SK-N-SH (cell line): ENCODE data around the gene SLBP. TPM values are rescaled to one million over a fixed set of nuclear protein-coding genes. Genes with fewer than 3 reads are reported as not detected.

Source experiments
- CTCF ChIA-PET: fragments of 300-600, 350-600 bp; formaldehyde crosslinking; extraction: SDS; loops from one replicate; lab custom pipeline; 2021; lab: Yijun Ruan, JAX
- POLR2A ChIA-PET: fragments of 350-600 bp; sonication (Branson Sonifier 250); formaldehyde crosslinking; extraction: SDS; loops from one replicate; lab custom pipeline; 2020; ENCODE audit warnings: antibody characterized with exemption, inconsistent platforms; lab: Yijun Ruan, JAX
- DNase-seq: peaks from one replicate; pipeline ENCODE4 v3.0.0; 2012
- H2AFZ ChIP-seq: fragments of 200-600 bp; sonication (generic); 2 replicates; pipeline ENCODE4 v1.8.1; 2016; ENCODE audit warnings: antibody characterized with exemption, mild to moderate bottlenecking, low read depth
- H3F3A ChIP-seq: fragments of 200-600 bp; sonication (generic); replicated peaks from 2 replicates; pipeline ENCODE3; 2016; ENCODE audit warnings: antibody characterized with exemption, mild to moderate bottlenecking; ENCODE audit not compliant: insufficient read depth
- H3K27ac ChIP-seq, 2 experiments: fragments of 200-500 bp in 1 of 2; fragments of 200-600 bp in 1 of 2; sonication (Bioruptor generic) in 1 of 2; sonication (generic), shearing (Covaris generic) in 1 of 2; 2 replicates each; pipeline versions ENCODE4 v1.5.1 to v1.6.1; 2014 to 2016; ENCODE audit warnings: low read depth in 2 of 2, inconsistent platforms in 1 of 2, low read length in 1 of 2, mild to moderate bottlenecking in 1 of 2, mixed read lengths in 1 of 2
- H3K27me3 ChIP-seq: fragments of 200-600 bp; sonication (generic), shearing (Covaris generic); 2 replicates; pipeline ENCODE4 v1.6.1; 2016; ENCODE audit warnings: mixed run types; ENCODE audit not compliant: insufficient read depth
- H3K36me3 ChIP-seq, 2 experiments: fragments of 200-500 bp in 1 of 2; fragments of 200-600 bp in 1 of 2; sonication (Bioruptor generic) in 1 of 2; sonication (generic) in 1 of 2; replicated peaks in 1 of 2; 2 replicates each; pipeline versions ENCODE3 to v1.5.1; 2014 to 2016; ENCODE audit warnings: low read length in 1 of 2, mild to moderate bottlenecking in 1 of 2; ENCODE audit not compliant: insufficient read depth in 2 of 2, control insufficient read depth in 1 of 2
- H3K4me1 ChIP-seq, 2 experiments: fragments of 200-500 bp in 1 of 2; fragments of 200-600 bp in 1 of 2; sonication (Bioruptor generic) in 1 of 2; sonication (generic), shearing (Covaris generic) in 1 of 2; 2 replicates each; pipeline versions ENCODE4 v1.5.1 to v1.6.1; 2014 to 2016; ENCODE audit warnings: low read depth in 1 of 2, low read length in 1 of 2, mixed run types in 1 of 2; ENCODE audit not compliant: insufficient read depth in 2 of 2, control insufficient read depth in 1 of 2
- H3K4me2 ChIP-seq: fragments of 200-600 bp; sonication (generic), shearing (Covaris generic); 2 replicates; pipeline ENCODE4 v1.6.1; 2017; ENCODE audit warnings: mixed run types
- H3K4me3 ChIP-seq, 2 experiments: fragments of 200-500 bp in 1 of 2; fragments of 200-600 bp in 1 of 2; sonication (Bioruptor generic) in 1 of 2; sonication (generic), shearing (Covaris generic) in 1 of 2; 2 replicates each; pipeline versions ENCODE4 v1.5.1 to v1.8.1; 2014 to 2016; ENCODE audit warnings: low read depth in 2 of 2, inconsistent platforms in 1 of 2, low read length in 1 of 2, mild to moderate bottlenecking in 1 of 2, mixed read lengths in 1 of 2, moderate library complexity in 1 of 2
- H3K79me2 ChIP-seq: fragments of 200-600 bp; sonication (generic); 2 replicates; pipeline ENCODE4 v1.8.1; 2017; ENCODE audit warnings: mild to moderate bottlenecking; ENCODE audit not compliant: insufficient read depth
- H3K9ac ChIP-seq: fragments of 200-600 bp; sonication (generic); 2 replicates; pipeline ENCODE4 v1.6.1; 2017; ENCODE audit warnings: mixed run types
- H3K9me2 ChIP-seq: fragments of 200-600 bp; sonication (generic); 2 replicates; pipeline ENCODE4 v1.6.1; 2017; ENCODE audit warnings: mixed run types
- H3K9me3 ChIP-seq: fragments of 200-600 bp; sonication (generic); 2 replicates; pipeline ENCODE4 v1.6.1; 2017; ENCODE audit warnings: mixed run types, mild to moderate bottlenecking, moderate library complexity
- H4K20me1 ChIP-seq: fragments of 200-600 bp; sonication (generic); 2 replicates; pipeline ENCODE4 v1.6.1; 2017; ENCODE audit warnings: mild to moderate bottlenecking, mixed run types; ENCODE audit not compliant: insufficient read depth
- CHD2 ChIP-seq: fragments of 150-350 bp; IDR thresholded peaks from 2 replicates; pipeline ENCODE4 v1.6.1; 2018; ENCODE audit warnings: low read length; ENCODE audit not compliant: partially characterized antibody
- ELF1 ChIP-seq: IDR thresholded peaks from 2 replicates; pipeline ENCODE4 v1.4.0; 2012
- EZH2phosphoT487 ChIP-seq: fragments of 200-600 bp; sonication (generic); IDR thresholded peaks from 2 replicates; pipeline ENCODE4 v1.6.1; 2017; ENCODE audit warnings: low read depth, mixed run types, mild to moderate bottlenecking, antibody characterized with exemption, moderate library complexity, borderline replicate concordance
- GABPA ChIP-seq: IDR thresholded peaks from 2 replicates; pipeline ENCODE4 v1.4.0; 2012; ENCODE audit warnings: low read depth, mild to moderate bottlenecking
- MEF2A ChIP-seq: IDR thresholded peaks from 2 replicates; pipeline ENCODE4 v1.4.0; 2012; ENCODE audit warnings: low read depth, borderline replicate concordance
- MXI1 ChIP-seq: IDR thresholded peaks from 2 replicates; pipeline ENCODE4 v1.6.1; 2012; ENCODE audit warnings: mild to moderate bottlenecking, low read depth, low read length, improper control_type of control experiment
- NFIC ChIP-seq: IDR thresholded peaks from 2 replicates; pipeline ENCODE4 v1.4.0; 2012; ENCODE audit warnings: borderline replicate concordance
- NRF1 ChIP-seq: IDR thresholded peaks from 2 replicates; pipeline ENCODE4 v1.6.1; 2012; ENCODE audit warnings: low read depth, mild to moderate bottlenecking, low read length
- PBX3 ChIP-seq: IDR thresholded peaks from 2 replicates; pipeline ENCODE4; 2012
- RAD21 ChIP-seq: IDR thresholded peaks from 2 replicates; pipeline ENCODE4 v1.6.1; 2012; ENCODE audit warnings: mild to moderate bottlenecking, low read length
- RCOR1 ChIP-seq: fragments of 150-350 bp; IDR thresholded peaks from 2 replicates; pipeline ENCODE4 v1.6.1; 2017; ENCODE audit warnings: antibody characterized with exemption, low read length
- RFX5 ChIP-seq: IDR thresholded peaks from 2 replicates; pipeline ENCODE4 v1.6.1; 2012; ENCODE audit warnings: mild to moderate bottlenecking, improper control_type of control experiment, low read length
- SMC3 ChIP-seq: IDR thresholded peaks from 2 replicates; pipeline ENCODE4 v1.6.1; 2012; ENCODE audit warnings: low read depth, low read length, improper control_type of control experiment
- USF2 ChIP-seq: fragments of 150-350 bp; IDR thresholded peaks from 2 replicates; pipeline ENCODE4 v1.6.1; 2017; ENCODE audit warnings: antibody characterized with exemption, low read length, low read depth, borderline replicate concordance
- WGBS: methylation state at CpG from one replicate; pipeline ENCODE4 v1.1.6; 2017; ENCODE audit warnings: low lambda C conversion rate; 5-methylcytosine and 5-hydroxymethylcytosine counted together
- polyA plus RNA-seq, 3 experiments: library from polyadenylated mRNA; depleted of rRNA; stranded (reverse); fragments of >200 nt; gene quantifications; 2 replicates each; pipeline ENCODE4 v1.2.3, GENCODE V29; 2012
- TF ChIP-seq, protein P1 (sequence below): fragments of 150-350 bp; IDR thresholded peaks from 2 replicates; pipeline ENCODE4 v1.6.1; 2016; ENCODE audit warnings: mild to moderate bottlenecking, low read depth, low read length
- TF ChIP-seq, protein P2 (sequence below): fragments of 200-600 bp; sonication (generic); IDR thresholded peaks from 2 replicates; pipeline ENCODE4 v1.6.1; 2017; ENCODE audit warnings: antibody characterized with exemption, mild to moderate bottlenecking, moderate library complexity
- TF ChIP-seq, protein P3 (sequence below): IDR thresholded peaks from 2 replicates; pipeline ENCODE4 v1.4.0; 2012; ENCODE audit warnings: low read depth, borderline replicate concordance
- TF ChIP-seq, protein P4 (sequence below): IDR thresholded peaks from 2 replicates; pipeline ENCODE4 v1.4.0; 2012; ENCODE audit warnings: low read depth, borderline replicate concordance

The SLBP gene
- polyA plus RNA-seq, 1 of the 3 experiments (the other 2 are of a cell fraction), result 51.5 TPM

GRCh38 chr4:1749370-1749769 is 37.3 kb upstream of the SLBP start:
- DNase-seq, result no peak
- ChIA-PET CTCF (interaction anchor here (0.7 to 3.7 kb wide), 5 partner anchors 17 to 150 kb away, joined by 3 to 65 read pairs (median 5); no protein-coding TSS in a partner anchor), POLR2A (no interaction called here)

GRCh38 chr4:1748465-1748995 is 36.4 kb upstream of the SLBP start:
- no peak for TF ChIP-seq GABPA
- TF ChIP-seq, protein P1, sequence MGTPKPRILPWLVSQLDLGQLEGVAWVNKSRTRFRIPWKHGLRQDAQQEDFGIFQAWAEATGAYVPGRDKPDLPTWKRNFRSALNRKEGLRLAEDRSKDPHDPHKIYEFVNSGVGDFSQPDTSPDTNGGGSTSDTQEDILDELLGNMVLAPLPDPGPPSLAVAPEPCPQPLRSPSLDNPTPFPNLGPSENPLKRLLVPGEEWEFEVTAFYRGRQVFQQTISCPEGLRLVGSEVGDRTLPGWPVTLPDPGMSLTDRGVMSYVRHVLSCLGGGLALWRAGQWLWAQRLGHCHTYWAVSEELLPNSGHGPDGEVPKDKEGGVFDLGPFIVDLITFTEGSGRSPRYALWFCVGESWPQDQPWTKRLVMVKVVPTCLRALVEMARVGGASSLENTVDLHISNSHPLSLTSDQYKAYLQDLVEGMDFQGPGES, result no peak
- TF ChIP-seq RCOR1, result no peak
- TF ChIP-seq SMC3, result peak; percentile 85
- peak; percentile 87 for TF ChIP-seq RAD21
- TF ChIP-seq, protein P2, sequence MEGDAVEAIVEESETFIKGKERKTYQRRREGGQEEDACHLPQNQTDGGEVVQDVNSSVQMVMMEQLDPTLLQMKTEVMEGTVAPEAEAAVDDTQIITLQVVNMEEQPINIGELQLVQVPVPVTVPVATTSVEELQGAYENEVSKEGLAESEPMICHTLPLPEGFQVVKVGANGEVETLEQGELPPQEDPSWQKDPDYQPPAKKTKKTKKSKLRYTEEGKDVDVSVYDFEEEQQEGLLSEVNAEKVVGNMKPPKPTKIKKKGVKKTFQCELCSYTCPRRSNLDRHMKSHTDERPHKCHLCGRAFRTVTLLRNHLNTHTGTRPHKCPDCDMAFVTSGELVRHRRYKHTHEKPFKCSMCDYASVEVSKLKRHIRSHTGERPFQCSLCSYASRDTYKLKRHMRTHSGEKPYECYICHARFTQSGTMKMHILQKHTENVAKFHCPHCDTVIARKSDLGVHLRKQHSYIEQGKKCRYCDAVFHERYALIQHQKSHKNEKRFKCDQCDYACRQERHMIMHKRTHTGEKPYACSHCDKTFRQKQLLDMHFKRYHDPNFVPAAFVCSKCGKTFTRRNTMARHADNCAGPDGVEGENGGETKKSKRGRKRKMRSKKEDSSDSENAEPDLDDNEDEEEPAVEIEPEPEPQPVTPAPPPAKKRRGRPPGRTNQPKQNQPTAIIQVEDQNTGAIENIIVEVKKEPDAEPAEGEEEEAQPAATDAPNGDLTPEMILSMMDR, result peak; percentile 84
- TF ChIP-seq, protein P3, sequence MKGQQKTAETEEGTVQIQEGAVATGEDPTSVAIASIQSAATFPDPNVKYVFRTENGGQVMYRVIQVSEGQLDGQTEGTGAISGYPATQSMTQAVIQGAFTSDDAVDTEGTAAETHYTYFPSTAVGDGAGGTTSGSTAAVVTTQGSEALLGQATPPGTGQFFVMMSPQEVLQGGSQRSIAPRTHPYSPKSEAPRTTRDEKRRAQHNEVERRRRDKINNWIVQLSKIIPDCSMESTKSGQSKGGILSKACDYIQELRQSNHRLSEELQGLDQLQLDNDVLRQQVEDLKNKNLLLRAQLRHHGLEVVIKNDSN, result peak; percentile 20; the same call in 1 of the 2 replicates
- TF ChIP-seq, all 33 proteins: peak for 4
- WGBS, result 10% methylated on average over 2 of the region's 29 CpGs
- H3K36me3 ChIP-seq, result peaks cover 0 to 2% of the 10 kb centered on the region in 2 experiments
- peaks cover 0 to 8% of the 10 kb centered on the region in 2 experiments; a peak in 1 of 4 replicates for H3K4me1 ChIP-seq
- 0 out of 2 replicates have a peak, but pooled peaks cover 3% of the 10 kb centered on the region for H4K20me1 ChIP-seq
- peak overlapping the region; percentile 41; the same call in 1 of the 2 replicates for H3K4me2 ChIP-seq
- no peaks in the 10 kb centered on the region for H3K79me2 ChIP-seq
- H3K9me3 ChIP-seq, result no peaks in the 10 kb centered on the region
- no peak overlapping the region for H3K9ac ChIP-seq
- no peak overlapping the region for H3K27ac ChIP-seq
- no peak overlapping the region for H2AFZ ChIP-seq
- no peaks in the 10 kb centered on the region for H3K9me2 ChIP-seq
- peaks cover 3% of the 10 kb centered on the region for H3F3A ChIP-seq
- POLR2A ChIA-PET, result no interaction called here
- H3K4me3 ChIP-seq, result peak overlapping the region; percentile 10 to 41; a peak in 2 of 4 replicates
- peak; percentile 98 for DNase-seq
- CTCF ChIA-PET, result interaction anchor here (0.5 to 5.1 kb wide), 56 partner anchors 8 to 456 kb away, joined by 3 to 166 read pairs (median 5); partner anchors contain the start of gene FGFR3
- no peaks in the 10 kb centered on the region for H3K27me3 ChIP-seq

More at GRCh38 chr4:1749370-1749769, 37.3 kb upstream of the SLBP start:
- peaks cover 3% of the 10 kb centered on the region for H3F3A ChIP-seq
- no peaks in the 10 kb centered on the region for H3K9me3 ChIP-seq
- peaks cover 0 to 17% of the 10 kb centered on the region in 2 experiments; a peak in 1 of 4 replicates for H3K4me1 ChIP-seq
- H3K79me2 ChIP-seq, result no peaks in the 10 kb centered on the region
- no peak overlapping the region for H3K9ac ChIP-seq
- 0 out of 2 replicates have a peak, but pooled peaks cover 3% of the 10 kb centered on the region for H4K20me1 ChIP-seq
- no peaks in the 10 kb centered on the region for H3K36me3 ChIP-seq
- H3K4me2 ChIP-seq, result no peak overlapping the region
- 0% methylated on average over 1 of the region's 3 CpGs for WGBS
- no peaks in the 10 kb centered on the region for H3K27me3 ChIP-seq
- H2AFZ ChIP-seq, result no peak overlapping the region
- no peak overlapping the region for H3K4me3 ChIP-seq
- TF ChIP-seq PBX3, result no peak
- no peak for TF ChIP-seq RFX5
- TF ChIP-seq USF2, result no peak
- no peak for TF ChIP-seq MEF2A
- no peak for TF ChIP-seq MXI1
- TF ChIP-seq NRF1, result no peak
- TF ChIP-seq ELF1, result no peak
- no peak for TF ChIP-seq CHD2
- TF ChIP-seq, protein P4, sequence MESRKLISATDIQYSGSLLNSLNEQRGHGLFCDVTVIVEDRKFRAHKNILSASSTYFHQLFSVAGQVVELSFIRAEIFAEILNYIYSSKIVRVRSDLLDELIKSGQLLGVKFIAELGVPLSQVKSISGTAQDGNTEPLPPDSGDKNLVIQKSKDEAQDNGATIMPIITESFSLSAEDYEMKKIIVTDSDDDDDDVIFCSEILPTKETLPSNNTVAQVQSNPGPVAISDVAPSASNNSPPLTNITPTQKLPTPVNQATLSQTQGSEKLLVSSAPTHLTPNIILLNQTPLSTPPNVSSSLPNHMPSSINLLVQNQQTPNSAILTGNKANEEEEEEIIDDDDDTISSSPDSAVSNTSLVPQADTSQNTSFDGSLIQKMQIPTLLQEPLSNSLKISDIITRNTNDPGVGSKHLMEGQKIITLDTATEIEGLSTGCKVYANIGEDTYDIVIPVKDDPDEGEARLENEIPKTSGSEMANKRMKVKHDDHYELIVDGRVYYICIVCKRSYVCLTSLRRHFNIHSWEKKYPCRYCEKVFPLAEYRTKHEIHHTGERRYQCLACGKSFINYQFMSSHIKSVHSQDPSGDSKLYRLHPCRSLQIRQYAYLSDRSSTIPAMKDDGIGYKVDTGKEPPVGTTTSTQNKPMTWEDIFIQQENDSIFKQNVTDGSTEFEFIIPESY, result no peak
- TF ChIP-seq NFIC, result no peak
- no peak for TF ChIP-seq EZH2phosphoT487
- H3K9me2 ChIP-seq, result no peaks in the 10 kb centered on the region
- no peak overlapping the region for H3K27ac ChIP-seq
